CD4-positive, alpha-beta T cell treated with Interleukin-4 for 1 hour (primary cell): Measurements from ENCODE around the gene TIGD4.
"Not testable (repeated sequence)": the region's sequence is repeated elsewhere in the genome, so short reads cannot be mapped to it uniquely, and the experiment has no call there.

Source experiments
- DNase-seq, 2 donors: peaks; one replicate each; pipeline ENCODE4 v3.0.0-alpha.2; 2020 to 2022

The TIGD4 gene

GRCh38 chr4:152778656-152779512 is 646 bp downstream of the TIGD4 start:
- peak; percentile 16 to 33 for DNase-seq

GRCh38 chr4:152777488-152777887 is 2.0 kb downstream of the TIGD4 start:
- no peak for DNase-seq

GRCh38 chr4:152776352-152776751 is 3.2 kb downstream of the TIGD4 start:
- DNase-seq, result no peak

DNA sequence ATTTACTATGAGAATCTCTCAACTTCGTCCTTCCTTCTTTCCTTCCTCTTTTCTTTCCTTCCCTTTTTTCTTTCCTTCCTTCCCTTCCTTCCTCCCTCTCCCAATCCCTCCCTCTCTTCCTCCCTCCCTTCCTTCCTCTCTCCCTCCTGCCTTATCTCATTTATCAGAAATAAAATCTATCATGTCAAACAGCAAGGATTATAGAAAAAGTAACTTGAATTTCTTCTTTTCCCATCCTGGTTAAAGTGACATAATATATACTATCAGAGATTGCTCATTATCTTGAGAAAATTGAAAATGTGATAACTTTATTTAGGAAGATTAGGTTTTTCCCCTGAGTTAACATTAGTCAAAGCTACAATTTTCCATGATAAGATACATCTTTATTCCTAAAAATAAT is 5.6 kb downstream of the TIGD4 start:
- DNase-seq, result no peak

DNA sequence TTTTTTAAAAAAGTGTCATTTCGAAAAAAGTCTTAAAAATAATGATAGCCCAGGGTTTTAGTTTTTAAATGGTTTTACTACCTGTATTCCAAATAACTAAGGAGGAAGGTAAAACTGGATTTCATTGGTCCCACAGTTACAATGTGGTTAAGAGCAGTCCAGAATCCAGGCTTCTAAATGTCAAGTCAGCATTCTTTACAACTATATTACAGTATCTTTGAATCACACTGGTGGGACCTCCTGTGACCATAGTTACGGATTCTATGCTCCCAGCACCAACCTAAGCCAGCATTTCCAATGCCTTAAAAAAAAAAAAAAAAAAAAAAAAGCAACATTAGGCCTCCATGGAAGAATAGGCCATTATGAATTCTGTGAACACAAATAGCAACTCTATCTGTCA is 6.2 kb downstream of the TIGD4 start:
- no peak for DNase-seq

DNA sequence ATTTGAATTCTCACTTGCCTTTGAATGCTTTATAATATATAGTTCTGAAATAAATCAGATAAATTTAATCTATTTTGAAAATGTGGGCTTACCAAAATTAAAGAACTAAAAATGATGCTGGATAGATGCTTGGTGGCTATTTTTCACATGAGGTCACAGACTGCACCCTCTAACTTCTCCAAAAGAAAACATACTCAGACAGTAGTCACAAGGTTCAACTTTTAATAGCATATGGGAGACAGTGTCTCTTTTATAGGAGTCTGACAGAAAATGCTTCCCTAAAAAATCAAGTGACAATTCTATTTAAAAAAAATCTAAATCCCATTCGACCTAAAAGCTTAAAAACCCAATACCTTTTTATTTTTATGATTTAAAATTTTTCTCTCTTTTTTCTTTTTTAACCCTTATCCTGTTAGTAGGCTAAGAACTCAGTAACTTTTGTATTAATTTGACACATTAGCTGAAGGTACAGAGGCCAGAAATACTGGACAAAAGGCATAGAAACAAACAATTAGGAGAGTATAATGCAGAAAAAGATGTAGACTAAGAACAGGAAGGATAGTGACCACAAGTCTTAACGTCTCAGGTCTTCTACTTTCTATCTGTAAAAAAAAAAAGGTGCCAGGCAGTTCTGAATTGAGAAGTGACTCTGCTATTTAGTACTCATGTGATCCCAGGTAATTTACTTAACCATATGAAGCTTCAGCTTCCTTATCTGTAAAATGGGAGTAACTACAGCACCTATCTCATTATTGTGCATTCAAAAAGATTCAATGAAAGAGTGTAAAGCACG is 7.6 kb downstream of the TIGD4 start:
- DNase-seq, result no peak

DNA sequence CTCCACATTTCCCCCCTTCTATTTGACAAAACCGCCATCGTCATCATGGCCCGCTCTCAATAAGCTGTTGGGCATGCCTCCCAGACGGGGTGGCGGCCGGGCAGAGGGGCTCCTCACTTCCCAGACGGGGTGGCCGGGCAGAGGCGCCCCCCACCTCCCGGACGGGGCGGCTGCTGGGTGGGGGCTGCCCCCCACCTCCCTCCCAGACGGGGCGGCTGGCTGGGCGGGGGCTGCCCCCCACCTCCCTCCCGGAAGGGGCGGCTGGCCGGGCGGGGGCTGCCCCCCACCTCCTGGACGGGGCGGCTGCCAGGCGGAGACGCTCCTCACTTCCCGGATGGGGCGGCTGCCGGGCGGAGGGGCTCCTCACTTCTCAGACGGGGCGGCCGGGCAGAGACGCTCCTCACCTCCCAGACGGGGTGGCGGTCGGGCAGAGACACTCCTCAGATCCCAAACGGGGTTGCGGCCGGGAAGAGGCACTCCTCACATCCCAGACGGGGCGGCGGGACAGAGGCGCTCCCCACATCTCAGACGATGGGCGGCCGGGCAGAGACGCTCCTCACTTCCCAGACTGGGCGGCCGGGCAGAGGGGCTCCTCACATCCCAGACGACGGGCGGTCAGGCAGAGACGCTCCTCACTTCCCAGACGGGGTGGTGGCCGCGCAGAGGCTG is 14.3 kb downstream of the TIGD4 start:
- not testable (repeated sequence) for DNase-seq

GRCh38 chr4:152763796-152764195 is 15.7 kb downstream of the TIGD4 start:
- no peak for DNase-seq

GRCh38 chr4:152748619-152749018 is 30.9 kb downstream of the TIGD4 start:
- DNase-seq, result no peak

DNA sequence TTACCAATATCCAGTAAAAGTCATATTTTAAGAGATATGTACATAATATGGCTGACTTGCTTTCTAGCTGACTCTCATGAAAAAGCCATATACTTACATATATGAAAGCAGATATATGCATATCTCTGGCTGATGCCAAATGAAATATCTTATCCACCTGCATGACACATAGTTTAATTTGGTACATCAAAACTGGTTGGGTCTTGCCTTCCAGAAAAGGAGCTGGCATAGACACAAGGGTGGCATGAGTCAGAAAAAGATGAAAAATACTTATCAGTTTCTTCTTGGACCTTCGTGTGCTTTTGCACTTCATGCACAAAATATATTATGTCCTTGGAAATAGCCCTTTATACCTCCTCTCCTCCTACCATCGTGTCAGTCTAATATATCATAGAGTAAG is 32.1 kb downstream of the TIGD4 start:
- DNase-seq, result no peak

GRCh38 chr4:152738827-152739226 is 40.7 kb downstream of the TIGD4 start:
- DNase-seq, result no peak

GRCh38 chr4:152735906-152736305 is 43.6 kb downstream of the TIGD4 start:
- no peak for DNase-seq

GRCh38 chr4:152735396-152735859 is 44.1 kb downstream of the TIGD4 start:
- DNase-seq, result peak in 1 of 2 donors; percentile 52

GRCh38 chr4:152734699-152735050 is 44.9 kb downstream of the TIGD4 start:
- DNase-seq, result no peak

DNA sequence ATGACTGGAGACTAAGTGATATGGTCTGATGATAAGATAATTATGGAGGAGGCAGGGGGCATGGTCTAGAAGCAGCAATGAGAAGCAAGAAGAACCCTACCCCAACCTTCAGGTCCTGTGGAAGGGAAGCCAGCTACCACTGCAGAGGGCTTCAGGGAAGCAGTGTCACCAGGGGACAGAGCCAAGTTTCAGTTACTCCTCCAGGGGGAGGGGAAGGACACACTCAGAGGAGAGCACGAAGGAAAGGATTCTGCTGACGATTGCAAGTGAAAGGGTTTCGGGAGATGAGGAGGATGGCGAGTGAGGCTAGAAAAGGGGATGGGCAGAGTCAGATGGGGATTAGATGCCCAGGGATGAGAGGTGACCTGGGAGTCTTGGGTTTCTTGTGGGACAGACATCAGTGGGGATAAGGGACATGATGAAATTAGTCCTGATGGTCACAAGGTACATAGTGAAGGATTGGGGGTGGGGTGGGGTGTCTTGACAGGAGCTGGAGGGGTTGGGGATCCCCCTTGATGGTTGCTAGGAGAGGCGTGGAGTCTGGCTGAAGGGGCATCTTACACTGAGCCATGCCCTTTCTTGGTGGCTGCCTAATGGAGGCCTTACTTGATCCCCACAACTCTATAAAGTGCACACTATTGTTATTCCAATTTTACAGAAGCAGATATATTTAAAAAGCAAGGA is 45.4 kb downstream of the TIGD4 start:
- DNase-seq, result no peak

DNA sequence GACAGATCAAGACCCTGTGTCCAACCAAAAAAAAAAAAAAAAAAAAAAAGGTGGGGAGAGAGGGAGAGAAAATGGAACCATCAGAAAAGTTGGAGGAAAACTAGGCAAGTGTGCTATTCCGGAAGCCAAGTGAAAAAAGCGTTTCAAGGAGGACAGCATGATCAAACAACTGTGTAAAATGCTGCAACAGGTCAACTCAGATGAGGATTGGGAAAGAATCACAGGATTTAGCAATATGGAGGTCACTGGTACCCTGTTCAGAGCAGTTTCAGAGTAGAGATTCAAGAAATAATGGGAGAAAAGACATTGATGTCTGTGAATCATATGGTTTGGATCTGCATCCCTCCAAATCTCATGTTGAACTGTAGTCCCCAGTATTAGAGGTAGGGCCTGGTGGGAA is 47.5 kb downstream of the TIGD4 start:
- no peak for DNase-seq

- DNase-seq, result no peak
These were observed 50.1 kb downstream of the TIGD4 start for GRCh38 chr4:152729466-152729865.

DNA sequence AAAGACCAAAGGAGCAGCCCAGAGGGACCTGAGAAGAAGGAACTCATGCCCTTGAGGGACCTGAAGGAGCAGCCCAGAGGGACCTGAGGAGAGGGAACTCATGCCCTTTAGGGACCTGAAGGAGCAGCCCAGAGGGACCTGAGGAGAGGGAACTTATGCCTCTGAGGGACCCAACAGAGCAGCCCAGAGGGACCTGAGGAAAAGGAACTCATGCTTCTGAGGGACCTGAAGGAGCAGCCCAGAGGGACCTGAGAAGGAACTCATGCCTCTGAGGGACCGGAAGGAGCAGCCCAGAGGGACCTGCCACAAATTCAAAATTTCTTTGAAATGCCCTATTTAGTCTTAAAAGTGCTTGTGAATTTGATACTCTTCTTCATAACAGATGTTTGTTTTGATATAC is 51.2 kb downstream of the TIGD4 start:
- DNase-seq, result no peak

- DNase-seq, result no peak
These were observed 51.7 kb downstream of the TIGD4 start for GRCh38 chr4:152727784-152728183.

DNA sequence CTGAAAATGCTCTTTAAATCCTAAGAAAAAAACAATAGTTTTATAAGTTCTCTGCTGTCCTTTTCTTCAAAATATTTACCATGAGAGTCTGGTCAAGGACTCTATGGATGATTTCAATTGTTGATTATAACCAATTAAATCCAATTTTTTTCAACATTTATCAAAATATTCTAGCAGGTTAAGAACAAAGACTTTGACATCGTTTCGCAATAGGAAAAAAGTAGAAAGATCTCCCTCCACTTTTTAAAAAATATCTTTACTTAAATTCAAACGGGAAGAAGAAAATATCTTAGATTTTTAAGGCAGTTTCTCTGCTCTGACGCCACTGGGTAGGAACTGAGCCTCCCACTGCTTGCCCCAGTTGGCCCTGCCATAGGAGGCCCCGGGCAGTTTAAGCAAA is 55.0 kb downstream of the TIGD4 start:
- no peak for DNase-seq

GRCh38 chr4:152723236-152723635 is 56.3 kb downstream of the TIGD4 start:
- no peak for DNase-seq

GRCh38 chr4:152719801-152720556 is 59.6 kb downstream of the TIGD4 start:
- DNase-seq, result no peak
